ENCODE results near the gene C1orf21. TPM values are rescaled to one million over a fixed set of nuclear protein-coding genes. Genes with fewer than 3 reads are reported as not detected.

Gene C1orf21
- total and polyA plus RNA-seq, 5 donors, result 57.1 to 93.5 (median 73.4) TPM

GRCh38 chr1:184449916-184450315 is 63.1 kb downstream of the C1orf21 start:
- Histone ChIP-seq H3K27ac (ENCODE audit: low read length) (no peak overlapping the region), H3K4me3 (ENCODE audit: low read length) (no peak overlapping the region), H3K9me3 (ENCODE audit: control insufficient read depth, low read length) (no peaks in the 10 kb centered on the region), H3K27me3 (ENCODE audit: control insufficient read depth, insufficient read depth) (no peaks in the 10 kb centered on the region), H3K4me1 (ENCODE audit: control insufficient read depth, insufficient read depth, low read length) (peaks cover 2% of the 10 kb centered on the region)
- ATAC-seq (peak; percentile 14 to 31), DNase-seq (no peak)
- 94% methylated on average over 4 of the region's 4 CpGs for WGBS
- intact Hi-C loops (cut with DNase I), result no loop called here

- DNase-seq, result no peak
- Histone ChIP-seq H3K4me1 (ENCODE audit: control insufficient read depth, insufficient read depth, low read length) (peaks cover 8% of the 10 kb centered on the region), H3K27me3 (ENCODE audit: control insufficient read depth, insufficient read depth) (no peaks in the 10 kb centered on the region), H3K27ac (ENCODE audit: low read length) (no peak overlapping the region), H3K9me3 (ENCODE audit: control insufficient read depth, low read length) (no peaks in the 10 kb centered on the region), H3K4me3 (ENCODE audit: low read length) (no peak overlapping the region)
- ATAC-seq, result no peak
- intact Hi-C loops (cut with DNase I), result no loop called here
- WGBS, result 67% methylated on average over 1 of the region's 1 CpG
Observed at GRCh38 chr1:184455786-184456185, 69.0 kb downstream of the C1orf21 start.

GRCh38 chr1:184456189-184456588 is 69.4 kb downstream of the C1orf21 start:
- no peak overlapping the region for H3K27ac ChIP-seq (ENCODE audit: low read length)
- DNase-seq (no peak), ATAC-seq (no peak)
- H3K9me3 ChIP-seq (ENCODE audit: control insufficient read depth, low read length), result no peaks in the 10 kb centered on the region
- intact Hi-C loops (cut with DNase I), result no loop called here
- 58% methylated on average over 3 of the region's 3 CpGs for WGBS
- H3K27me3 ChIP-seq (ENCODE audit: control insufficient read depth, insufficient read depth), result no peaks in the 10 kb centered on the region
- H3K4me1 ChIP-seq (ENCODE audit: control insufficient read depth, insufficient read depth, low read length), result peaks cover 12% of the 10 kb centered on the region
- H3K4me3 ChIP-seq (ENCODE audit: low read length), result no peak overlapping the region

GRCh38 chr1:184457500-184457899 is 70.7 kb downstream of the C1orf21 start:
- intact Hi-C loops (cut with DNase I), result no loop called here
- WGBS, result 71% methylated on average over 3 of the region's 3 CpGs
- DNase-seq (no peak), ATAC-seq (no peak)
- H3K27ac ChIP-seq (ENCODE audit: low read length), result no peak overlapping the region
- H3K27me3 ChIP-seq (ENCODE audit: control insufficient read depth, insufficient read depth), result no peaks in the 10 kb centered on the region
- H3K4me1 ChIP-seq (ENCODE audit: control insufficient read depth, insufficient read depth, low read length), result peaks cover 14% of the 10 kb centered on the region
- H3K4me3 ChIP-seq (ENCODE audit: low read length), result no peak overlapping the region
- no peaks in the 10 kb centered on the region for H3K9me3 ChIP-seq (ENCODE audit: control insufficient read depth, low read length)

- H3K4me3 ChIP-seq (ENCODE audit: low read length), result no peak overlapping the region
- H3K27ac ChIP-seq (ENCODE audit: low read length), result no peak overlapping the region
- 50% methylated on average over 5 of the region's 5 CpGs for WGBS
- H3K27me3 ChIP-seq (ENCODE audit: control insufficient read depth, insufficient read depth), result no peaks in the 10 kb centered on the region
- ATAC-seq, result peak; percentile 7 to 23
- intact Hi-C loops (cut with DNase I), result loop anchor here in 2 of 4 donors (5.0 to 10.0 kb wide), 2 partner anchors 74 to 77 kb away; partner anchors contain the start of gene C1orf21 (in 2 of the 2)
- no peaks in the 10 kb centered on the region for H3K9me3 ChIP-seq (ENCODE audit: control insufficient read depth, low read length)
- H3K4me1 ChIP-seq (ENCODE audit: control insufficient read depth, insufficient read depth, low read length), result peaks cover 15% of the 10 kb centered on the region
- DNase-seq, result no peak
Observed at GRCh38 chr1:184461321-184461720, 74.5 kb downstream of the C1orf21 start.

GRCh38 chr1:184462155-184462554 is 75.3 kb downstream of the C1orf21 start:
- no peak overlapping the region for H3K27ac ChIP-seq (ENCODE audit: low read length)
- peaks cover 17% of the 10 kb centered on the region for H3K4me1 ChIP-seq (ENCODE audit: control insufficient read depth, insufficient read depth, low read length)
- no peaks in the 10 kb centered on the region for H3K27me3 ChIP-seq (ENCODE audit: control insufficient read depth, insufficient read depth)
- no peak for DNase-seq
- no peak overlapping the region for H3K4me3 ChIP-seq (ENCODE audit: low read length)
- no peaks in the 10 kb centered on the region for H3K9me3 ChIP-seq (ENCODE audit: control insufficient read depth, low read length)
- 60% methylated on average over 3 of the region's 3 CpGs for WGBS
- intact Hi-C loops (cut with DNase I), result loop anchor here in 2 of 4 donors (5.0 to 10.0 kb wide), 2 partner anchors 75 to 77 kb away; partner anchors contain the start of gene C1orf21 (in 2 of the 2)
- ATAC-seq, result no peak

GRCh38 chr1:184462990-184463389 is 76.2 kb downstream of the C1orf21 start:
- Histone ChIP-seq H3K27me3 (ENCODE audit: control insufficient read depth, insufficient read depth) (no peaks in the 10 kb centered on the region), H3K4me3 (ENCODE audit: low read length) (no peak overlapping the region), H3K9me3 (ENCODE audit: control insufficient read depth, low read length) (no peaks in the 10 kb centered on the region), H3K4me1 (ENCODE audit: control insufficient read depth, insufficient read depth, low read length) (peaks cover 16% of the 10 kb centered on the region), H3K27ac (ENCODE audit: low read length) (no peak overlapping the region)
- intact Hi-C loops (cut with DNase I), result loop anchor here in 2 of 4 donors (5.0 to 10.0 kb wide), 2 partner anchors 76 to 78 kb away; partner anchors contain the start of gene C1orf21 (in 2 of the 2)
- no peak for ATAC-seq
- DNase-seq, result no peak
- 95% methylated on average over 5 of the region's 5 CpGs for WGBS

- intact Hi-C loops (cut with DNase I), result loop anchor here in 2 of 4 donors (5.0 to 10.0 kb wide), 2 partner anchors 76 to 79 kb away; partner anchors contain the start of gene C1orf21 (in 2 of the 2)
- no peaks in the 10 kb centered on the region for H3K27me3 ChIP-seq (ENCODE audit: control insufficient read depth, insufficient read depth)
- no peak overlapping the region for H3K27ac ChIP-seq (ENCODE audit: low read length)
- peaks cover 16% of the 10 kb centered on the region for H3K4me1 ChIP-seq (ENCODE audit: control insufficient read depth, insufficient read depth, low read length)
- no peaks in the 10 kb centered on the region for H3K9me3 ChIP-seq (ENCODE audit: control insufficient read depth, low read length)
- DNase-seq (no peak), ATAC-seq (no peak)
- 76% methylated on average over 1 of the region's 1 CpG for WGBS
- no peak overlapping the region for H3K4me3 ChIP-seq (ENCODE audit: low read length)
Observed at GRCh38 chr1:184463680-184464079, 76.9 kb downstream of the C1orf21 start.

GRCh38 chr1:184464757-184465156 is 77.9 kb downstream of the C1orf21 start:
- Histone ChIP-seq H3K27ac (ENCODE audit: low read length) (no peak overlapping the region), H3K4me3 (ENCODE audit: low read length) (no peak overlapping the region), H3K9me3 (ENCODE audit: control insufficient read depth, low read length) (no peaks in the 10 kb centered on the region), H3K27me3 (ENCODE audit: control insufficient read depth, insufficient read depth) (no peaks in the 10 kb centered on the region), H3K4me1 (ENCODE audit: control insufficient read depth, insufficient read depth, low read length) (peaks cover 14% of the 10 kb centered on the region)
- WGBS, result 93% methylated on average over 4 of the region's 4 CpGs
- intact Hi-C loops (cut with DNase I), result loop anchor here in 2 of 4 donors (5.0 to 10.0 kb wide), 2 partner anchors 77 to 80 kb away; partner anchors contain the start of gene C1orf21 (in 2 of the 2)
- no peak for ATAC-seq
- no peak for DNase-seq

- DNase-seq (peak; percentile 36 to 70 (median 69)), ATAC-seq (peak; percentile 80 to 82)
Observed at GRCh38 chr1:184465489-184466146, 78.8 kb downstream of the C1orf21 start.

GRCh38 chr1:184467295-184467694 is 80.5 kb downstream of the C1orf21 start:
- DNase-seq (no peak), ATAC-seq (peak in 1 of 2 donors; percentile 44)
- Histone ChIP-seq H3K4me3 (ENCODE audit: low read length) (no peak overlapping the region), H3K9me3 (ENCODE audit: control insufficient read depth, low read length) (no peaks in the 10 kb centered on the region), H3K27ac (ENCODE audit: low read length) (peak overlapping the region; percentile 59), H3K27me3 (ENCODE audit: control insufficient read depth, insufficient read depth) (no peaks in the 10 kb centered on the region), H3K4me1 (ENCODE audit: control insufficient read depth, insufficient read depth, low read length) (peaks cover 6% of the 10 kb centered on the region)
- intact Hi-C loops (cut with DNase I), result loop anchor here in 1 of 4 donors (10.0 kb wide), 1 partner anchor 82 kb away; the partner anchor contains the start of gene C1orf21

More at GRCh38 chr1:184465489-184466146, 78.8 kb downstream of the C1orf21 start:
- H3K27me3 ChIP-seq (ENCODE audit: control insufficient read depth, insufficient read depth), result no peaks in the 10 kb centered on the region
- WGBS, result 62% methylated on average over 7 of the region's 7 CpGs
- intact Hi-C loops (cut with DNase I), result loop anchor here in 1 of 4 donors (10.0 kb wide), 1 partner anchor 81 kb away; the partner anchor contains the start of gene C1orf21
- H3K27ac ChIP-seq (ENCODE audit: low read length), result no peak overlapping the region
- H3K4me1 ChIP-seq (ENCODE audit: control insufficient read depth, insufficient read depth, low read length), result peaks cover 12% of the 10 kb centered on the region
- H3K4me3 ChIP-seq (ENCODE audit: low read length), result no peak overlapping the region
- H3K9me3 ChIP-seq (ENCODE audit: control insufficient read depth, low read length), result no peaks in the 10 kb centered on the region

All from right cardiac atrium (tissue), 5 donors.